ENCODE results near the gene MEN1.

The MEN1 gene

GRCh38 chr11:64762277-64762673 lies 48.1 kb downstream of the MEN1 start:
- DNase-seq, result no peak

- DNase-seq, result peak in 1 of 5 donors; percentile 70
Measured at GRCh38 chr11:64760759-64761420, 49.5 kb downstream of the MEN1 start.

GRCh38 chr11:64759722-64760719 lies 50.3 kb downstream of the MEN1 start, which contains the start of gene PYGM:
TSS of gene PYGM (minus strand) at chr11:64759974. CDS start at chr11:64759898, 76 bp downstream.
- DNase-seq, result no peak

GRCh38 chr11:64759131-64759721 lies 51.1 kb downstream of the MEN1 start:
- no peak for DNase-seq

GRCh38 chr11:64758330-64759079 lies 51.8 kb downstream of the MEN1 start:
- DNase-seq, result no peak

- DNase-seq, result no peak
Measured at GRCh38 chr11:64757549-64758329, 52.6 kb downstream of the MEN1 start.

- DNase-seq, result no peak
Measured at GRCh38 chr11:64755681-64756361, 54.5 kb downstream of the MEN1 start.

- DNase-seq, result no peak
Measured at GRCh38 chr11:64754919-64755662, 55.3 kb downstream of the MEN1 start.

GRCh38 chr11:64754124-64754918 lies 56.0 kb downstream of the MEN1 start:
- DNase-seq, result no peak

All from T-helper 1 cell (primary cell).